K562 (cell line): ENCODE results near the gene TRNAU1AP. TPM values are rescaled to one million over a fixed set of nuclear protein-coding genes. Genes with fewer than 3 reads are reported as not detected.

ENCODE experiments used
- ARID2 ChIP-seq: fragments of 450-650 bp; IDR thresholded peaks from 2 replicates; pipeline ENCODE4 v1.6.1; 2017; ENCODE audit warnings: antibody characterized with exemption, mild to moderate bottlenecking
- CTBP1 ChIP-seq: fragments of 450-650 bp; IDR thresholded peaks from 2 replicates; pipeline ENCODE4 v1.6.1; 2016; ENCODE audit warnings: borderline replicate concordance
- EP300 ChIP-seq: IDR thresholded peaks from 2 replicates; pipeline ENCODE4 v1.6.1; 2012; ENCODE audit warnings: low read length, improper control_type of control experiment
- FOS ChIP-seq: IDR thresholded peaks from 3 replicates; pipeline ENCODE4 v1.6.1; 2011; ENCODE audit not compliant: insufficient read length; ENCODE audit errors: extremely low read depth
- HOXB6 ChIP-seq: fragments of 250-450 bp; sonication (Bioruptor Pico); IDR thresholded peaks from 2 replicates; pipeline ENCODE4 v1.5.1; 2022; ENCODE audit warnings: mild to moderate bottlenecking, borderline replicate concordance
- JUN ChIP-seq, 2 experiments: sonication (generic) in 1 of 2; formaldehyde crosslinking in 1 of 2; IDR thresholded peaks; 2 replicates each; pipeline versions ENCODE4 v1.6.1 to v1.8.0; 2012 to 2022; ENCODE audit warnings: borderline replicate concordance in 2 of 2, mild to moderate bottlenecking in 2 of 2, improper control_type of control experiment in 1 of 2, low read depth in 1 of 2, low read length in 1 of 2, missing genetic modification reagents in 1 of 2
- MITF ChIP-seq: IDR thresholded peaks from 2 replicates; pipeline ENCODE4 v1.6.1; 2014; ENCODE audit warnings: antibody characterized with exemption
- POLR2H ChIP-seq: IDR thresholded peaks from 2 replicates; pipeline ENCODE4 v1.6.1; 2016; ENCODE audit warnings: missing genetic modification characterization, low read depth, mild to moderate bottlenecking, control low read depth, missing compliant biosample characterization, moderate library complexity
- SOX6 ChIP-seq: fragments of 450-650 bp; IDR thresholded peaks from 2 replicates; pipeline ENCODE4 v1.6.1; 2014; ENCODE audit warnings: mild to moderate bottlenecking
- THAP7 ChIP-seq: fragments of 250-450 bp; sonication (Bioruptor Pico); IDR thresholded peaks from 2 replicates; pipeline ENCODE4 v1.5.0; 2021
- ZBTB43 ChIP-seq: sonication (generic); formaldehyde crosslinking; IDR thresholded peaks from 2 replicates; pipeline ENCODE4 v1.8.0; 2023; ENCODE audit warnings: mild to moderate bottlenecking, missing genetic modification reagents
- ZBTB49 ChIP-seq: sonication (generic); formaldehyde crosslinking; IDR thresholded peaks from 2 replicates; pipeline ENCODE4 v1.8.0; 2022; ENCODE audit warnings: missing genetic modification reagents, mild to moderate bottlenecking, borderline replicate concordance
- ZFP1 ChIP-seq: fragments of 450-650 bp; formaldehyde crosslinking; IDR thresholded peaks from 2 replicates; pipeline ENCODE4 v1.4.0; 2020; ENCODE audit warnings: mild to moderate bottlenecking, mixed read lengths
- ZNF24 ChIP-seq: fragments of 450-650 bp; IDR thresholded peaks from 2 replicates; pipeline ENCODE4 v1.6.1; 2016
- ZNF586 ChIP-seq: fragments of 450-650 bp; formaldehyde crosslinking; conservative IDR thresholded peaks from 2 replicates; pipeline ENCODE4 v1.4.0; 2020; ENCODE audit warnings: mild to moderate bottlenecking, moderate library complexity
- ZNF778 ChIP-seq: fragments of 450-650 bp; formaldehyde crosslinking; IDR thresholded peaks from 2 replicates; pipeline ENCODE4 v1.4.0; 2020; ENCODE audit warnings: mild to moderate bottlenecking, moderate library complexity
- polyA plus RNA-seq, 8 experiments: library from polyadenylated mRNA; depleted of rRNA in 4 of 8; stranded (reverse) in 5 of 8; unstranded in 3 of 8; fragments of >200 nt; fragmentation: Nextera tagmentation in 2 of 8; fragmentation: Illumina TruSeq in 1 of 8; extraction: Ambion mirVana in 2 of 8; extraction: Trizol in 1 of 8; gene quantifications; 2 replicates each; pipeline versions ENCODE4 v1.2.1 to v1.2.3, GENCODE V29; 2011 to 2014; ENCODE audit warnings: inconsistent platforms in 1 of 8, missing spikeins in 1 of 8
- total RNA-seq, 7 experiments: library from RNA; depleted of rRNA in 6 of 7; stranded (reverse); fragments of >200 nt in 6 of 7; fragmentation: Illumina TruSeq in 2 of 7; extraction: Trizol in 2 of 7; gene quantifications; 2 replicates each; pipeline versions ENCODE4 v1.2.1 to v1.2.3, GENCODE V29; 2011 to 2021; ENCODE audit warnings: low replicate concordance in 1 of 7
- TF ChIP-seq, protein P1 (sequence below): fragments of 450-650 bp; IDR thresholded peaks from 2 replicates; pipeline ENCODE4 v1.6.1; 2016

Gene TRNAU1AP
- total and polyA plus RNA-seq, 9 of the 15 experiments (the other 6 are each of a cell fraction or from before 2014, with no cell fraction given) = 34.9 to 110 (median 46.3) TPM

GRCh38 chr1:28552758-28553663 is at the start of gene TRNAU1AP (continued):
- TF ChIP-seq ZBTB49 = no peak
- TF ChIP-seq FOS = no peak
- peak; percentile 47 for TF ChIP-seq EP300
- TF ChIP-seq POLR2H (tag) = peak; percentile 88
- TF ChIP-seq ZNF778 (CRISPR knock-in tag) = no peak
- TF ChIP-seq, protein P1, sequence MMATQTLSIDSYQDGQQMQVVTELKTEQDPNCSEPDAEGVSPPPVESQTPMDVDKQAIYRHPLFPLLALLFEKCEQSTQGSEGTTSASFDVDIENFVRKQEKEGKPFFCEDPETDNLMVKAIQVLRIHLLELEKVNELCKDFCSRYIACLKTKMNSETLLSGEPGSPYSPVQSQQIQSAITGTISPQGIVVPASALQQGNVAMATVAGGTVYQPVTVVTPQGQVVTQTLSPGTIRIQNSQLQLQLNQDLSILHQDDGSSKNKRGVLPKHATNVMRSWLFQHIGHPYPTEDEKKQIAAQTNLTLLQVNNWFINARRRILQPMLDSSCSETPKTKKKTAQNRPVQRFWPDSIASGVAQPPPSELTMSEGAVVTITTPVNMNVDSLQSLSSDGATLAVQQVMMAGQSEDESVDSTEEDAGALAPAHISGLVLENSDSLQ = peak; percentile 64; the same call in 1 of the 2 replicates
- TF ChIP-seq ZNF586 = no peak
- TF ChIP-seq ZNF24 = no peak
- no peak for TF ChIP-seq HOXB6 (CRISPR knock-in tag)
- TF ChIP-seq ARID2 = 0 out of 2 replicates have a peak, but pooled peaks have one; percentile 33
- no peak for TF ChIP-seq ZFP1 (CRISPR knock-in tag)
- TF ChIP-seq THAP7 = no peak
- TF ChIP-seq MITF = no peak
- peak; percentile 73 for TF ChIP-seq CTBP1
- peak; percentile 64; the same call in 1 of the 2 replicates for TF ChIP-seq JUN (IDR thresholded peaks at IDR 0.05; ENCODE audit: borderline replicate concordance, low read depth, low read length)
- peak; percentile 9; the same call in 1 of the 2 replicates for TF ChIP-seq JUN (CRISPR knock-in tag; IDR thresholded peaks at IDR 0.05; ENCODE audit: borderline replicate concordance)
- TF ChIP-seq ZBTB43 = no peak
- peak; percentile 22; the same call in 1 of the 2 replicates for TF ChIP-seq SOX6
